Activated CD8-positive, alpha-beta T cell treated with anti-CD3 and anti-CD28 coated beads, Interleukin-2, amount 10 ng/mL, durations not matched to agents 7 days and 5 days (primary cell): ENCODE results near the gene C17orf107. TPM values are rescaled to one million over a fixed set of nuclear protein-coding genes. Genes with fewer than 3 reads are reported as not detected.
A peak's percentile ranks its signal among the peaks of the same experiment; 100 is the strongest.
"Not testable (repeated sequence)": the region's sequence is repeated elsewhere in the genome, so short reads cannot be mapped to it uniquely, and the experiment has no call there.

Experiments used
- ATAC-seq: fragments of 150-1000 bp; cut with Tn5 transposase; one replicate; pipeline ENCODE4 v1.10.0; 2021; ENCODE audit warnings: moderate library complexity
- CTCF ChIA-PET: fragments of 350-600 bp; sonication (Branson Sonifier 250); formaldehyde crosslinking; loops from one replicate; lab custom pipeline; 2021; ENCODE audit warnings: antibody characterized with exemption; lab: Charles Lee
- POLR2A ChIA-PET: fragments of 350-600 bp; sonication (Branson Sonifier 250); formaldehyde crosslinking; loops from one replicate; lab custom pipeline; 2021; ENCODE audit warnings: antibody characterized with exemption; lab: Charles Lee
- DNase-seq: peaks from one replicate; pipeline ENCODE4 v3.0.0-alpha.2; 2020
- H3K27ac Mint-ChIP-seq: one replicate; pipeline ENCODE4 v1.8.0; 2021; ENCODE audit warnings: mild to moderate bottlenecking, mixed read lengths
- H3K27me3 Mint-ChIP-seq: one replicate; pipeline ENCODE4 v1.8.0; 2021; ENCODE audit warnings: low read depth, mixed read lengths
- H3K36me3 Mint-ChIP-seq: one replicate; pipeline ENCODE4 v1.8.0; 2021; ENCODE audit warnings: low read depth, mixed read lengths
- H3K4me1 Mint-ChIP-seq: one replicate; pipeline ENCODE4 v1.8.0; 2021; ENCODE audit warnings: low read depth, mixed read lengths
- H3K4me3 Mint-ChIP-seq: one replicate; pipeline ENCODE4 v1.8.0; 2021; ENCODE audit warnings: mild to moderate bottlenecking, mixed read lengths
- H3K9me3 Mint-ChIP-seq: one replicate; pipeline ENCODE4 v1.8.0; 2022; ENCODE audit warnings: mixed read lengths; ENCODE audit not compliant: insufficient read depth
- total RNA-seq, 2 experiments: library from RNA; stranded (reverse); gene quantifications; one replicate each; pipeline ENCODE4 v1.2.3, GENCODE V29; 2021

C17orf107 gene
- total RNA-seq, 2 experiments from 2014 or later, result 0.97 to 1.1 TPM

GRCh38 chr17:4902540-4902939 is 3.2 kb downstream of the C17orf107 start:
- ChIA-PET CTCF (interaction anchor here (0.8 to 2.1 kb wide), 16 partner anchors 8 to 338 kb away, joined by 3 to 14 read pairs (median 5); partner anchors contain the start of genes ARRB2, PSMB6, RNF167 and SLC25A11), POLR2A (interaction anchor here (1.4 kb wide), 1 partner anchor 46 kb away, joined by 6 read pairs; the partner anchor contains the start of gene PFN1)
- H3K27me3 Mint-ChIP-seq, result peaks cover 13% of the 10 kb centered on the region
- no peaks in the 10 kb centered on the region for H3K36me3 Mint-ChIP-seq
- ATAC-seq (no peak), DNase-seq (no peak)
- H3K9me3 Mint-ChIP-seq, result no peaks in the 10 kb centered on the region
- H3K4me1 Mint-ChIP-seq, result peaks cover 38% of the 10 kb centered on the region
- H3K27ac Mint-ChIP-seq, result peak overlapping the region; percentile 46
- H3K4me3 Mint-ChIP-seq, result no peak overlapping the region

DNA sequence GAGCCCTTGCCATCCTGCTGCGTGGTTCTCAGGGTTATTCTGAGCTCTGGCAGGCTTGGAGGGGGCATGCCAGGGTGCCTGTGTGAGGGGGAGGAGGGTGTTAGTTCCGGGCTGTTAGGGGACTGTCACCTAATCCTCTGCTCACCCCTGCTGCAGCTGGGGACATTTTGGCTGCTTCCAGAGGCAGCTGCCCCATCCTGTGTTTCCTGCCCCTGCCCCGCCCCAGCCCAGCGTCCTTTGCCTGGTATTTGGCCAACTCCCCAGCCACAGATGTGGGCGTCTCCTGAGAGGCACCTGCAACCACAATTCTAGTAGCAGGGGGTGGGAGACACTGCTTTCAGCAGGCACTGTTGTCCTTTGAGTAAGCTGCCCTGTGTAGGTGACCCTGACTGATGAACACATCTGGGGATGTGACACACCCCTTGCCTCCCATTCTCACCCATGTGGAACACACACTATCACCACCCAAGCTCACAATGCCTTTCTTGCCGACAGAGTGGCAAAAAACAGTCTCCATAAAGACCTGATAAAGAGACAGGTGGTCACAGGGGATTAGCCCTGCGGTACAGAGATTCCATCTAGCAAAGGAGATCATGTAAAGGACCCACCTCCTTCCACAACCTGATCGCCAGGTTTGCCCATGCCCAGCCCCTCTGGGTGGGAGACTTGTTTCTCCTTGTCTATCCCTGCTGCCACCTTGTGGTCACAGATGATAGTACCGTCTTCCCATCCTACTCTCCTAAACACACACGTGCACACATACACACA is 3.9 kb downstream of the C17orf107 start, which contains the start of gene CHRNE:
TSS of gene CHRNE (minus strand) at position 48 of the 768 bp plus-strand sequence. CDS start at position 13, 35 bp downstream.
- ATAC-seq (peak; percentile 45), DNase-seq (peak; percentile 87)
- no peaks in the 10 kb centered on the region for H3K9me3 Mint-ChIP-seq
- H3K27me3 Mint-ChIP-seq, result peaks cover 13% of the 10 kb centered on the region
- H3K27ac Mint-ChIP-seq, result peak within 1 kb of the TSS; percentile 46
- H3K36me3 Mint-ChIP-seq, result no peaks in the 10 kb centered on the region
- POLR2A ChIA-PET, result interaction anchor here (1.4 kb wide), 1 partner anchor 45 kb away, joined by 6 read pairs; the partner anchor contains the start of gene PFN1
- H3K4me3 Mint-ChIP-seq, result peak within 1 kb of the TSS; percentile 12
- H3K4me1 Mint-ChIP-seq, result peaks cover 38% of the 10 kb centered on the region
- CTCF ChIA-PET, result interaction anchor here (0.6 to 2.1 kb wide), 28 partner anchors 9 to 340 kb away, joined by 3 to 14 read pairs (median 4); partner anchors contain the start of genes ARRB2, PSMB6, RNF167 and SLC25A11

DNA sequence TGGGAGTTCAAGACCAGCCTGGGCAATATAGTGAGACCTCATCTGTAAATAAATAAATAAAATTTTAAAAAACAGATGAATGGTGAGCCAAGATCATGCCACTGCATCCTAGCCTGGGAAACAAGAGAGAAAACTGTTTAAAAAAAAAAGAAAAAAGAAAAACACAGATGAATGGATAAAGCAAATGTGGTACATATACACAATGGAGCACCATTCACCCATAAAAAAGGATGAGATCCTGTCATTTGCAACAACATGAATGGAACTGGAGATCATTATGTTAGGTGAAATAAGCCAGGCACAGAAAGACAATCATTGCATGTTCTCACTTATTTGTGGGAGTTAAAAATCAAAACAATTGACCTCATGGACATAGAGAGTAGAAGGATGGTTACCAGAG is 7.3 kb downstream of the C17orf107 start:
- CTCF ChIA-PET, ATAC-seq, H3K27me3 Mint-ChIP-seq, H3K36me3 Mint-ChIP-seq, H3K27ac Mint-ChIP-seq, POLR2A ChIA-PET, DNase-seq, H3K9me3 Mint-ChIP-seq, H3K4me3 Mint-ChIP-seq: not testable (repeated sequence)
- peaks cover 19% of the 10 kb centered on the region for H3K4me1 Mint-ChIP-seq

- H3K4me3 Mint-ChIP-seq, result no peak overlapping the region
- no peaks in the 10 kb centered on the region for H3K36me3 Mint-ChIP-seq
- H3K9me3 Mint-ChIP-seq, result no peaks in the 10 kb centered on the region
- peak; percentile 48 for ATAC-seq
- peaks cover 11% of the 10 kb centered on the region for H3K27me3 Mint-ChIP-seq
- no peak overlapping the region for H3K27ac Mint-ChIP-seq
- ChIA-PET POLR2A (interaction anchor here (0.9 to 1.8 kb wide), 6 partner anchors 10 to 60 kb away, joined by 3 to 10 read pairs (median 4); partner anchors contain the start of genes RNF167 and SLC25A11), CTCF (interaction anchor here (0.6 to 2.4 kb wide), 29 partner anchors 8 to 411 kb away, joined by 3 to 22 read pairs (median 5); partner anchors contain the start of genes C17orf107, CAMTA2, INCA1 and KIF1C)
- peaks cover 7% of the 10 kb centered on the region for H3K4me1 Mint-ChIP-seq
- peak; percentile 40 for DNase-seq
These were observed 9.0 kb downstream of the C17orf107 start for GRCh38 chr17:4908301-4908700.

DNA sequence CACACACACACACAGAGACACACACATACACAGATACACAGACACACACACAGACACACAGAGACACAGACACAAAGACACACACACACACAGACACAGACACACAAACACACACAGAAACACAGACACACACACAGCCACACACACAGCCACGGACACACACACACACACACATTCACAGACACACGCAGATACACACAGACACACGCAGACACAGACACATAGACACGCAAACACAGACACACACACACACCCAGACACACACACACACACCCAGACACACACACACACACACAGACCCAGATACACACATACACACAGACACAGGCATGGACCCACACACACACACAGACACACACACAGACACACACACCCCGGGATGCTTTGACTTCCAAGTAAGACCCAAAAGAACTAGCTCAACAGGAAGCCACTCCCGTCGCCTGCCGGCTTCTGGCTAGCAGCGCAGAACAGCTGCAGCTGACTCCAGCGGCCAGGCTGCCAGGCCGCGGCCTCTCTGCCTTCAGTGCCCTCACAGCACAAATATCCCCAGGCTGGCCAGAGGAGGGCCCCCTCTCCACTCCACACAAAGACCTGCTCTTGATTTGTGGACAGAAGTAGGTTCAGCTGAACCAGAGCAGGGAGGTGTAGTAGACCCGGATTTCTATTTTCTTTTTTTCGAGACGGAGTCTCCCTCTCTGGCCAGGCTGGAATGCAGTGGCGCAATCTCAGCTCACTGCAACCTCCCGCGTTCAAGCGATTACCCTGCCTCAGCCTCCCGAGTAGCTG is 9.6 kb downstream of the C17orf107 start:
- Mint-ChIP-seq H3K36me3 (no peaks in the 10 kb centered on the region), H3K4me3 (no peak overlapping the region), H3K27me3 (peaks cover 11% of the 10 kb centered on the region), H3K4me1 (peaks cover 3% of the 10 kb centered on the region), H3K9me3 (no peaks in the 10 kb centered on the region), H3K27ac (no peak overlapping the region)
- POLR2A ChIA-PET, result interaction anchor here (0.7 to 1.8 kb wide), 9 partner anchors 9 to 169 kb away, joined by 3 to 10 read pairs (median 5); partner anchors contain the start of genes PFN1, RNF167, SLC25A11 and ZFP3
- ATAC-seq (peak; percentile 97), DNase-seq (peak; percentile 87)
- CTCF ChIA-PET, result interaction anchor here (0.6 to 2.4 kb wide), 36 partner anchors 9 to 411 kb away, joined by 3 to 22 read pairs (median 5); partner anchors contain the start of genes ARRB2, C17orf107, CAMTA2 and INCA1

DNA sequence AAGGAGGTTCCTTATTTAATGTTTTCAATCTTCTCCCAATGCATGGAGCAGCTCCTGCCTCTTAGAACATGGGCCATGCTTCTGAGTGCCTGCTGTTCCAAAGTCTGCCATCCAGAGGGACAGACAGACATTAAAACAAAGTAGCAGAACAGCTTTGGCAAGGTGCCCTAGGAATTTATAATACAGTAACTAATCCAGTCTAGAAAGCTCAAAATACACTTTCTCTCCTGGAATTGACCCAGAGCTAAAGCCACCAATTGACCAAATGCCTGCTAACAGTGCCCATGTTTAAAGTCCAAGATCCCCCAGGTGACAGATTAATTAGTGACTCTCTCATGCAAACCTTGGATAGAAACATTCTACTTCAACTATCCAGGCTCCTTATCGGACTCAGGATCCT is 14.7 kb downstream of the C17orf107 start:
- no peak overlapping the region for H3K27ac Mint-ChIP-seq
- no peaks in the 10 kb centered on the region for H3K36me3 Mint-ChIP-seq
- DNase-seq, result no peak
- H3K4me1 Mint-ChIP-seq, result peaks cover 3% of the 10 kb centered on the region
- CTCF ChIA-PET, result interaction anchor here (0.9 to 1.4 kb wide), 2 partner anchors 11 to 148 kb away, joined by 4 to 8 read pairs; partner anchors contain the start of gene CHRNE
- peaks cover 5% of the 10 kb centered on the region for H3K27me3 Mint-ChIP-seq
- no peak overlapping the region for H3K4me3 Mint-ChIP-seq
- POLR2A ChIA-PET, result interaction anchor here (0.9 kb wide), 1 partner anchor 25 kb away, joined by 3 read pairs; no protein-coding TSS in a partner anchor
- no peaks in the 10 kb centered on the region for H3K9me3 Mint-ChIP-seq
- ATAC-seq, result no peak

DNA sequence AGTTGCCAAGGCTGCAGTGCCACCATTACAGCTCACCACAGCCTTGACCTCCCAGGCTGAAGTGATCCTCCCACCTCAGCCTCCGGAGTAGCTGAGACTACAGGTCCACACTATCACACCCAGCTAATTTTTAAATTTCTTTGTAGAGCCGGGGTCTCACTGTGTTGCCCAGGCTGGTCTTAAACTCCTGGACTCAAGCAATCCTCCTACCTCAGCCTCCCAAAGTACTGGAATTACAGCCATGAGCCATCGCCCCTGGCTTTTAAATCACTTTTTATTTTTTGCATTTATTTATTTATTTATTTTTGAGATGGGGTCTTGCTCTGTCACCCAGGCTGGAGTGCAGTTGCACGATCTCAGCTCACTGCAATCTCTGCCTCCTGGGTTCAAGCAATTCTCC is 15.2 kb downstream of the C17orf107 start:
- DNase-seq, H3K27me3 Mint-ChIP-seq, POLR2A ChIA-PET, H3K27ac Mint-ChIP-seq, H3K9me3 Mint-ChIP-seq, H3K4me3 Mint-ChIP-seq, H3K4me1 Mint-ChIP-seq, H3K36me3 Mint-ChIP-seq, ATAC-seq: not testable (repeated sequence)
- CTCF ChIA-PET, result interaction anchor here (0.9 kb wide), 1 partner anchor 147 kb away, joined by 4 read pairs; no protein-coding TSS in a partner anchor

DNA sequence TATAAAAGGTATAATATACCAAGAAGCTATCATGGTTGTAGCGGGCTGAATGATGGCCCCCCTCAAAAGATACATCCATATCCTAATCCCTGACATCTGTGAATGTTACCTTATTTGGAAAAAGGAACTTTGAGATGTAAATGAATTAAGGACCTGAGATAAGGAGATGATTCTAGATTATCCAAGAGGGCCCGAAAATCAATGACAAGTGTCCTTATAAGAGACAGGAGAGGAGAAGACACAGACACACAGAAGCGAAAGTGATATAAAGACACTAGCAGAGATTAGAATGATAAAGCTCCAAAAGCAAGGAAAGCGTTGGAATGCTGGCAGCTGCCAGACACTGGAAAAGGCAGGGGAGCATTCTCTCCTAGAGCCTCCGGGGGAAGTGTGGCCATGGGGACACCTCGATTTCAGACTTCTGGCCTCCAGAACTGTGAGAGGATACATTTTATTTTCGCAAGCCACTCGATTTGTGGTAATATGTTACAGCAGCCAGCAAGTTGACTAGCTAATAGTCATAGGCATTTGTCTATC is 20.2 kb downstream of the C17orf107 start:
- ATAC-seq (no peak), DNase-seq (no peak)
- no peaks in the 10 kb centered on the region for H3K27me3 Mint-ChIP-seq
- CTCF ChIA-PET, result interaction anchor here (1.2 to 1.9 kb wide), 4 partner anchors 16 to 59 kb away, joined by 3 to 7 read pairs (median 4); partner anchors contain the start of genes CHRNE, RNF167 and SLC25A11
- POLR2A ChIA-PET, result no interaction called here
- H3K4me1 Mint-ChIP-seq, result no peaks in the 10 kb centered on the region
- H3K27ac Mint-ChIP-seq, result no peak overlapping the region
- no peaks in the 10 kb centered on the region for H3K36me3 Mint-ChIP-seq
- H3K4me3 Mint-ChIP-seq, result no peak overlapping the region
- H3K9me3 Mint-ChIP-seq, result no peaks in the 10 kb centered on the region

DNA sequence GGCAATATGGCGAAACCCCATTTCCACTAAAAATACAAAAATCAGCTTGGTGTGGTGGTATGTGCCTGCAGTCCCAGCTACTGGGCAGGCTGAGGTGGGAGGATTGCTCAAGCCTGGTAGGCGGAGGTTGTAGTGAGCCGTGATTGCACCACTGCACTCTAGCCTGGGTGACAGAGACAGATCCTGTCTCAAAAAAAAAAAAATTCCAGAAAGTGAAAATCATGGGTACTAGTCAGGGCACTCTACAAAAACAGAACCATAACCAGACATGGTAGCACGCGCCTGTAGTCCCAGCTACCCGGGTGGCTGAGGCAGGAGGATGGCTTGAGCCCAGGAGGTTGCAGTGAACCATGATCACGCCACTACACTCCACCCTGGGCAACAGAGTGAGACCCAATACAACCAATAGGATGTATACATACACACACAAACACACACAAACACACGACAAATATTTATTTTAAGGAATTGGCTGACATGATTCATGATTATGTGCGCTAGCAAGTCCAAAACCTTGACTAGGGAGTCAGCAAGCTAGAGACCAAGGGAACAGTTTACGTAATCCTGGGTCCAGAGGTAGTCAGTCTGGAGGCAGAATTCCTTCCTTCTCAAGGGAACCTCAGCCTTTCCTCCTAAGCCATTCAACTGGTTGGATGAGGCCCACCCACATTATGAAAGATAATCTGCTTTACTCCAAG is 21.2 kb downstream of the C17orf107 start:
- no peak for DNase-seq
- H3K36me3 Mint-ChIP-seq, result no peaks in the 10 kb centered on the region
- no peak overlapping the region for H3K4me3 Mint-ChIP-seq
- no peak overlapping the region for H3K27ac Mint-ChIP-seq
- no peaks in the 10 kb centered on the region for H3K4me1 Mint-ChIP-seq
- no peaks in the 10 kb centered on the region for H3K9me3 Mint-ChIP-seq
- no peaks in the 10 kb centered on the region for H3K27me3 Mint-ChIP-seq
- CTCF ChIA-PET, result interaction anchor here (0.8 to 1.9 kb wide), 4 partner anchors 17 to 156 kb away, joined by 3 to 7 read pairs (median 4); partner anchors contain the start of genes CHRNE, RNF167 and SLC25A11
- ATAC-seq, result no peak
- POLR2A ChIA-PET, result interaction anchor here (1.5 kb wide), 1 partner anchor 20 kb away, joined by 6 read pairs; the partner anchor contains the start of genes RNF167 and SLC25A11

DNA sequence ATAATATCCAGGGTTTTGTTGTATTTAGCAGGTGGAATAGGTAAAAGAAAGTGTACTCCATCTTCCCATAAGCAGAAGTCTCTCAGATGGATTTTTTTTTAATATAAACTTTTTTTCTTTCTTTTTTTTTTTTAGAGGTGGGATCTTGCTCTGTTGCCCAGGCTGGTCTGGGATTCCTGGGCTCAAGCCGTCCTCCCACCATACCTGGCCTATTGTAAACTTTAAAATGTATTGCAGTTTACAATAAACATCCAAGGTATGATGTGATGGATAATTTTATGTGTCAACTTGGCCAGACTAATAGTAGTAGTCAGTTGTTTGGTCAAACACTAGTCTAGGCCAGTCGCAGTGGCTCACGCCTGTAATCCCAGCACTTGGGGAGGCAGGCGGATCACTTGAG is 22.0 kb downstream of the C17orf107 start:
- DNase-seq (no peak), ATAC-seq (no peak)
- no peaks in the 10 kb centered on the region for H3K4me1 Mint-ChIP-seq
- H3K27me3 Mint-ChIP-seq, result no peaks in the 10 kb centered on the region
- no peaks in the 10 kb centered on the region for H3K9me3 Mint-ChIP-seq
- ChIA-PET CTCF (interaction anchor here (1.1 to 1.9 kb wide), 2 partner anchors 18 to 156 kb away, joined by 3 to 7 read pairs; partner anchors contain the start of gene CHRNE), POLR2A (interaction anchor here (1.5 kb wide), 1 partner anchor 19 kb away, joined by 6 read pairs; the partner anchor contains the start of genes RNF167 and SLC25A11)
- H3K36me3 Mint-ChIP-seq, result no peaks in the 10 kb centered on the region
- H3K4me3 Mint-ChIP-seq, result no peak overlapping the region
- no peak overlapping the region for H3K27ac Mint-ChIP-seq
